ENCODE data around the gene ATRNL1.

ATRNL1 gene

GRCh38 chr10:115851695-115852094 is 758.5 kb downstream of the ATRNL1 start:
- Histone ChIP-seq H3K4me1 (ENCODE audit: insufficient read depth, low read length, severe bottlenecking) (no peaks in the 10 kb centered on the region), H4K20me1 (ENCODE audit: insufficient read depth, low read length) (no peaks in the 10 kb centered on the region), H3K27ac (ENCODE audit: low read depth, low read length, poor library complexity, severe bottlenecking) (no peak overlapping the region), H3K9me3 (ENCODE audit: low read length) (no peaks in the 10 kb centered on the region), H3K79me2 (ENCODE audit: insufficient read depth, low read length) (no peaks in the 10 kb centered on the region), H3F3A (ENCODE audit: insufficient read depth, low read length) (no peaks in the 10 kb centered on the region), H3K9me2 (ENCODE audit: low read depth, low read length) (no peaks in the 10 kb centered on the region), H2AFZ (ENCODE audit: low read length) (no peak overlapping the region), H3K4me2 (ENCODE audit: low read length) (no peak overlapping the region), H3K9ac (ENCODE audit: low read length) (no peak overlapping the region), H3K4me3 (ENCODE audit: low read depth, low read length, poor library complexity, severe bottlenecking) (no peak overlapping the region), H3K36me3 (ENCODE audit: insufficient read depth, low read length) (no peaks in the 10 kb centered on the region), H3K27me3 (ENCODE audit: insufficient read depth, low read length) (no peaks in the 10 kb centered on the region)
- TF ChIP-seq EZH2 (IDR thresholded peaks at IDR 0.05; ENCODE audit: borderline replicate concordance, low read length) = no peak
- TF ChIP-seq CTCF (IDR thresholded peaks at IDR 0.05; ENCODE audit: low read length) = no peak

DNA sequence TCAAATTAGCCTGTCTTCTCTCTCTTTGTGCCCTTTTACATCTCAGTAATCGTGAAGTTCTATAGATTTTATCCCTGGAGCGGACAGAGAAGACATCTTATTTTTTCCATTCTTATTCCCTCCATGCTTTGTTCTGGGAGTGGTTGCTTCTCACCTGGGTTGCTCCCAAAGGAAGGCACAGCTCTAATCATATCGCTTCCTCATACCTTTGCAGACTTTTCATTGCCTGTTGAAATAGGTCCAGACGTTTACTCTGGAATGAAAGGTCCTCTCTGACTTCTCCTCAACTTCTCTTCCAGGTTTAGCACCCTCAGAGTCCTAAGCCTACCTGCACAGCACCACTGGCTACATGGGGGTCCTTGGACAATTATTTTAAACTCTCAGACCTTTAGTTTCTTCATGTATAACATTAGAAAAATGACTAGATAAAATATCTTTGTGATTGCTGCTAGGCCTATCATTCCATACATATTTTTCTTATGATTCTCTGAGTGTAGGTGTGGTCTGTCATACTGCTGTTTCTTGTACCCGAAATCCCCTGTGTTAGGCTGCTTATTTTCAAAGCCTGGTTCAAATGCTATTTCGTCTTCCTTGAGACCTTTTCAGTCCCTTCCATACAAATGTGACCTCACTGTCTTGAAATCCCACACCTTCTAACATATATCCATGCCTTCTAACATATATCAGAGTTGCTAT is 761.7 kb downstream of the ATRNL1 start:
- Histone ChIP-seq H3K36me3 (ENCODE audit: insufficient read depth, low read length) (no peaks in the 10 kb centered on the region), H3K79me2 (ENCODE audit: insufficient read depth, low read length) (no peaks in the 10 kb centered on the region), H3K9me3 (ENCODE audit: low read length) (no peaks in the 10 kb centered on the region), H2AFZ (ENCODE audit: low read length) (no peak overlapping the region), H3K4me2 (ENCODE audit: low read length) (no peak overlapping the region), H3K9me2 (ENCODE audit: low read depth, low read length) (no peaks in the 10 kb centered on the region), H3K9ac (ENCODE audit: low read length) (no peak overlapping the region), H3K27me3 (ENCODE audit: insufficient read depth, low read length) (no peaks in the 10 kb centered on the region), H4K20me1 (ENCODE audit: insufficient read depth, low read length) (no peaks in the 10 kb centered on the region), H3F3A (ENCODE audit: insufficient read depth, low read length) (no peaks in the 10 kb centered on the region), H3K4me3 (ENCODE audit: low read depth, low read length, poor library complexity, severe bottlenecking) (no peak overlapping the region), H3K27ac (ENCODE audit: low read depth, low read length, poor library complexity, severe bottlenecking) (no peak overlapping the region), H3K4me1 (ENCODE audit: insufficient read depth, low read length, severe bottlenecking) (no peaks in the 10 kb centered on the region)
- TF ChIP-seq CTCF (IDR thresholded peaks at IDR 0.05; ENCODE audit: low read length) (no peak), EZH2 (IDR thresholded peaks at IDR 0.05; ENCODE audit: borderline replicate concordance, low read length) (no peak)

GRCh38 chr10:115856580-115856979 is 763.4 kb downstream of the ATRNL1 start:
- H3K9me2 ChIP-seq (ENCODE audit: low read depth, low read length) = no peaks in the 10 kb centered on the region
- H3F3A ChIP-seq (ENCODE audit: insufficient read depth, low read length) = no peaks in the 10 kb centered on the region
- no peaks in the 10 kb centered on the region for H3K9me3 ChIP-seq (ENCODE audit: low read length)
- TF ChIP-seq CTCF (IDR thresholded peaks at IDR 0.05; ENCODE audit: low read length) (no peak), EZH2 (IDR thresholded peaks at IDR 0.05; ENCODE audit: borderline replicate concordance, low read length) (no peak)
- no peaks in the 10 kb centered on the region for H3K4me1 ChIP-seq (ENCODE audit: insufficient read depth, low read length, severe bottlenecking)
- no peaks in the 10 kb centered on the region for H3K79me2 ChIP-seq (ENCODE audit: insufficient read depth, low read length)
- H4K20me1 ChIP-seq (ENCODE audit: insufficient read depth, low read length) = no peaks in the 10 kb centered on the region
- H3K4me2 ChIP-seq (ENCODE audit: low read length) = no peak overlapping the region
- no peak overlapping the region for H3K4me3 ChIP-seq (ENCODE audit: low read depth, low read length, poor library complexity, severe bottlenecking)
- H3K27ac ChIP-seq (ENCODE audit: low read depth, low read length, poor library complexity, severe bottlenecking) = no peak overlapping the region
- no peak overlapping the region for H2AFZ ChIP-seq (ENCODE audit: low read length)
- H3K27me3 ChIP-seq (ENCODE audit: insufficient read depth, low read length) = no peaks in the 10 kb centered on the region
- no peak overlapping the region for H3K9ac ChIP-seq (ENCODE audit: low read length)
- no peaks in the 10 kb centered on the region for H3K36me3 ChIP-seq (ENCODE audit: insufficient read depth, low read length)

Data from OCI-LY1 (cell line).